Parathyroid adenoma (tissue), 2 donors: Measurements from ENCODE around the gene NRXN3.
A peak's percentile ranks its signal among the peaks of the same experiment; 100 is the strongest.

ENCODE experiments used
- H2AFZ ChIP-seq: fragments of 300-600 bp; sonication (generic); one replicate; pipeline ENCODE4 v1.7.0; 2017; ENCODE audit warnings: antibody characterized with exemption, mild to moderate bottlenecking
- H3K27ac ChIP-seq: fragments of 300-600 bp; sonication (generic); one replicate; pipeline ENCODE4 v1.7.0; 2017
- H3K27me3 ChIP-seq: fragments of 300-600 bp; sonication (generic); one replicate; pipeline ENCODE4 v1.7.0; 2017; ENCODE audit warnings: low read length; ENCODE audit not compliant: control insufficient read depth, insufficient read depth
- H3K36me3 ChIP-seq: fragments of 300-600 bp; sonication (generic); one replicate; pipeline ENCODE4 v1.7.0; 2017; ENCODE audit warnings: low read length; ENCODE audit not compliant: control insufficient read depth, insufficient read depth
- H3K4me1 ChIP-seq: fragments of 300-600 bp; sonication (generic); one replicate; pipeline ENCODE4 v1.7.0; 2017; ENCODE audit warnings: control low read depth
- H3K4me2 ChIP-seq: fragments of 300-600 bp; sonication (generic); one replicate; pipeline ENCODE4 v1.7.0; 2017; ENCODE audit warnings: low read length
- H3K4me3 ChIP-seq: fragments of 300-600 bp; sonication (generic); one replicate; pipeline ENCODE4 v1.7.0; 2017; ENCODE audit warnings: low read depth, low read length
- H3K79me2 ChIP-seq: fragments of 300-600 bp; sonication (generic); one replicate; pipeline ENCODE4 v1.7.0; 2017; ENCODE audit warnings: control low read depth
- H3K9ac ChIP-seq: fragments of 300-600 bp; sonication (generic); one replicate; pipeline ENCODE4 v1.7.0; 2017; ENCODE audit warnings: mild to moderate bottlenecking
- H3K9me3 ChIP-seq: fragments of 300-600 bp; sonication (generic); one replicate; pipeline ENCODE4 v1.7.0; 2017; ENCODE audit warnings: low read length; ENCODE audit not compliant: control insufficient read depth
- TF ChIP-seq, protein P1 (sequence below): fragments of 300-600 bp; sonication (generic); IDR thresholded peaks from one replicate; pipeline ENCODE4 v1.7.0; 2017; ENCODE audit warnings: antibody characterized with exemption, mild to moderate bottlenecking
- donor health status: primary hyperparathyroidism.

Gene NRXN3

DNA sequence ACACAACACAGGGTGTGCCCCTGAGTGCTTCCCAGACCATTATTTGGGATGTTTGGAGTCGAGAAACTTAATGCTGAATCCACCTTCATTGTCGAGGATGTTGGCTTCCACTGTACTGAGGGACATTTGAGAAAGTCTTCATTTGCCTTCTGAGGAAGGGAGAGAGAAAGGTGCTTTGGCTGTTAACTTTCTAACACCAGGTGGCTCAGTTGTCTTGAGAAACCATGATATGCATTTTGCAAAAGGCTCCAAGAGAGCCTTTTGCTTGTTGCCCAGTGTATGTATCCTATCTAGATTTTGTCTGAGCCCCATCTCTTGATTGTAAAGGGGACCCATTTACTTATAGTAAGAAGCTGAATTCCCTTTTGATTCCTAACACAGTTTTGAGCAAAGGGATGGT lies 28.6 kb upstream of the NRXN3 start:
- Histone ChIP-seq H3K27me3 (no peaks in the 10 kb centered on the region), H3K4me1 (no peaks in the 10 kb centered on the region), H3K9ac (no peak overlapping the region), H3K79me2 (no peaks in the 10 kb centered on the region), H3K4me2 (no peak overlapping the region), H3K36me3 (no peaks in the 10 kb centered on the region), H3K4me3 (no peak overlapping the region), H3K27ac (no peak overlapping the region), H2AFZ (no peak overlapping the region), H3K9me3 (no peaks in the 10 kb centered on the region)
- TF ChIP-seq, protein P1, sequence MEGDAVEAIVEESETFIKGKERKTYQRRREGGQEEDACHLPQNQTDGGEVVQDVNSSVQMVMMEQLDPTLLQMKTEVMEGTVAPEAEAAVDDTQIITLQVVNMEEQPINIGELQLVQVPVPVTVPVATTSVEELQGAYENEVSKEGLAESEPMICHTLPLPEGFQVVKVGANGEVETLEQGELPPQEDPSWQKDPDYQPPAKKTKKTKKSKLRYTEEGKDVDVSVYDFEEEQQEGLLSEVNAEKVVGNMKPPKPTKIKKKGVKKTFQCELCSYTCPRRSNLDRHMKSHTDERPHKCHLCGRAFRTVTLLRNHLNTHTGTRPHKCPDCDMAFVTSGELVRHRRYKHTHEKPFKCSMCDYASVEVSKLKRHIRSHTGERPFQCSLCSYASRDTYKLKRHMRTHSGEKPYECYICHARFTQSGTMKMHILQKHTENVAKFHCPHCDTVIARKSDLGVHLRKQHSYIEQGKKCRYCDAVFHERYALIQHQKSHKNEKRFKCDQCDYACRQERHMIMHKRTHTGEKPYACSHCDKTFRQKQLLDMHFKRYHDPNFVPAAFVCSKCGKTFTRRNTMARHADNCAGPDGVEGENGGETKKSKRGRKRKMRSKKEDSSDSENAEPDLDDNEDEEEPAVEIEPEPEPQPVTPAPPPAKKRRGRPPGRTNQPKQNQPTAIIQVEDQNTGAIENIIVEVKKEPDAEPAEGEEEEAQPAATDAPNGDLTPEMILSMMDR = peak; percentile 45

DNA sequence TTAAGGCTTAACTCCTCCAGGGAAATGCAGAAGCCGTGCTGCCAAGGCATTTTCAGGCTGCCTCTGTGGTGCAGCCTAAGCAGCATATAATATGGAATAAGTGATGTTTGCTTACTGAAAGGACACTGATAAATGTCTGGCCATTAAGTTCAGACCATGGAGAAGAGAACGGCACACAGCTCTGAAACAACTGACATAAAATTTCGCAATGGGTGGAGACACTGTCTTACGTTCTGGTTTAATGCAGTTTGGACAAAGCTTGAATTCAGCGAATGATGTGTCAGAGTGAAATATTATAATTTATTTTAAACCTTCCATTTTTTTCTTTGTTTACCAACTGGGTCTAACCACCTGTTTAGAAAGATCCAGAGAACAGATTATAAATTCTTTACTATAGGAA lies 27.2 kb upstream of the NRXN3 start:
- H3K36me3 ChIP-seq = no peaks in the 10 kb centered on the region
- no peaks in the 10 kb centered on the region for H3K27me3 ChIP-seq
- H2AFZ ChIP-seq = no peak overlapping the region
- H3K9me3 ChIP-seq = no peaks in the 10 kb centered on the region
- no peaks in the 10 kb centered on the region for H3K79me2 ChIP-seq
- H3K9ac ChIP-seq = no peak overlapping the region
- no peaks in the 10 kb centered on the region for H3K4me1 ChIP-seq
- TF ChIP-seq, protein P1 = no peak
- H3K4me3 ChIP-seq = no peak overlapping the region
- H3K4me2 ChIP-seq = no peak overlapping the region
- no peak overlapping the region for H3K27ac ChIP-seq

DNA sequence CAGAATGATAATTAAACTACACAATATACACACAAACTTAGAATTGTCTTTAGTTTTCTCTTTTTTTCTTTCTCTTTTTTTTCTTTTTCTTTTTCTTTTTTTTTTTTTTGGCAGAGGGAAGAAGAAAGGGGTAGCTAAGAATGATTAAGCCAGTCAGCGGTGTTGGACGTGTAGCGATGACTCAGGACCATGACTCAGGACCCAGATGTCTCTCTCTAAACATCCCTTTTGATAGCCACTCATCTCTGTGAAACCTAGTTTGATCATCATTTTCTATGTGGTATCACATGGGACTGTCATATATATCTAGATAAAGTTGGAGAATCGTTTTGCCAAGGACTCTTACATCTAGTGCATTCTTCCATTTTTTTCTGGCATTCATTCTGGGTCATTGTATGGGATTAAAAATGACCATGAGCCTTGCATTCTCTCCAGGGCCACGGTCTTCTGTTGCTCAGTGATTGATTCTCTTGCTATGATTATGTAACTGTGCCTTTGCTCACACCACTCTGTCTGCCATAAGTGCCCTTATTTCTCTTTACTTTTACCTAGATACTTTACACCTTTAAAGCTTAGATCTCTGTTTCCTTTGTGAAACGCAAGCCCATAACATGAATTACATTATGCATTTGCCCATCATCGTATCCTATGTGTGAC lies 26.6 kb upstream of the NRXN3 start:
- Histone ChIP-seq H3K27me3 (no peaks in the 10 kb centered on the region), H3K9me3 (no peaks in the 10 kb centered on the region), H2AFZ (no peak overlapping the region), H3K4me1 (no peaks in the 10 kb centered on the region), H3K36me3 (no peaks in the 10 kb centered on the region), H3K4me3 (no peak overlapping the region), H3K27ac (no peak overlapping the region), H3K79me2 (no peaks in the 10 kb centered on the region), H3K4me2 (no peak overlapping the region), H3K9ac (no peak overlapping the region)
- TF ChIP-seq, protein P1 = no peak

DNA sequence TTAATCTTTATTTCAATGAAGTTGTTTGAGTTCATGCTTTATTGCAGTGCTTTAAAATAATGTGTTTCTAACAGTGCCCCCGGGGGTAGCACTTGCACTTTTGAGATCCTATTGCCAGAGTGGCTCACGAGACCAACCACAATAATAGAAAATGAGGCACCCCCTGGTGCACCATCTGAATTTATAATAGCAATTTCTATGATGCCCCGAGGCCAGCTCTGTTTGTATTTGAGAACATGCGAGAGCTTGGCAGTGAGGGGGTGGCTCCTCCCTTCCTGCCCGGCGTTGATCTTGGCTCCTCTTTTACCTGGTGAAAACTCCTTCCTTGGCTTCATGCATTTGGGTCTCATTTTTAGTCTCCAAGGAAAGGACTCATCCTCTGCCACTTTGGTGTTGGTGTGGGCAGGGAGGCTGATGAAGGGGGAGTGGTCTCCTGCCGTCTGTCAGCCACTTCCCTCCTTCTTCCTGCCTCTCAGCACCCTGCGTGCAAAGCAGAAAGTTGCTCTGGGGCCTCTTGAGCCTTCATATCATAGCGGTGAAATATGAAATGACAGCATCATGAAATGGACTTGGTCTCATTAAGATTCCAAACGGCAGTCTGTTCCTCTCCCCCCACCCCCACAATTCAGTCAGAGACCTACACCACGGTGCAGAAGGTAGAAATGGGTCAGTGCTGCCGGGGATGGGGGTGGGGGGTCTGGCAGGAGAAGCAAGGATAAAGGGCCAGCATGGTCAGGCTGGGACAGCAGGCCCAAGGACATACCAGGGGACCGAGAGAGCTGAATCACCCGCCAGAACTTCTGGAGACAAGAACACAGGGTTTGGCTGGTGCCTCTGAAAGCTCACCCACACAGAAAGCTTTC lies 17.7 kb upstream of the NRXN3 start:
- H3K9me3 ChIP-seq = no peaks in the 10 kb centered on the region
- H3K27me3 ChIP-seq = no peaks in the 10 kb centered on the region
- H2AFZ ChIP-seq = no peak overlapping the region
- H3K4me2 ChIP-seq = no peak overlapping the region
- no peaks in the 10 kb centered on the region for H3K36me3 ChIP-seq
- no peak overlapping the region for H3K9ac ChIP-seq
- TF ChIP-seq, protein P1 = no peak
- no peak overlapping the region for H3K4me3 ChIP-seq
- no peak overlapping the region for H3K27ac ChIP-seq
- H3K4me1 ChIP-seq = peaks cover 28% of the 10 kb centered on the region
- no peaks in the 10 kb centered on the region for H3K79me2 ChIP-seq
